HepG2 (cell line): ENCODE measurements around the gene TIFAB. TPM values are rescaled to one million over a fixed set of nuclear protein-coding genes. Genes with fewer than 3 reads are reported as not detected.

Experiments
- ATAC-seq: fragments of 200-7000 bp; cut with Tn5 transposase; 3 replicates; pipeline ENCODE4 v1.9.1; 2020; ENCODE audit warnings: mild to moderate bottlenecking, moderate library complexity
- BruUV-seq: library from RNA; stranded (reverse); fragments of 400-500 nt; replicated peaks from 2 replicates; lab custom pipeline; 2021; lab: Mats Ljungman, UMichigan
- CTCF ChIA-PET: fragments of 300-600 bp; formaldehyde crosslinking; extraction: SDS; loops from one replicate; lab custom pipeline; 2021; ENCODE audit warnings: low total read pairs, inconsistent platforms, low intra/inter-chr PET ratio; lab: Yijun Ruan, JAX
- POLR2A ChIA-PET: fragments of 350-600 bp; sonication (Branson Sonifier 250); formaldehyde crosslinking; loops from one replicate; lab custom pipeline; 2020; ENCODE audit warnings: antibody characterized with exemption, inconsistent platforms; lab: Yijun Ruan, JAX
- DNase-seq: peaks from one replicate; pipeline ENCODE4 v3.0.0-alpha.2; 2015; ENCODE audit warnings: low spot score
- FAIRE-seq: peaks from 3 replicates; lab custom pipeline; 2011; peaks lifted over from hg19 to GRCh38; lab: Jason Lieb, UNC
- H2AFZ ChIP-seq: one replicate; pipeline ENCODE4 v1.6.1; 2011; ENCODE audit warnings: low read length, inconsistent platforms
- H3K27ac ChIP-seq: fragments of 300-600 bp; 3 replicates; pipeline ENCODE4 v1.8.0; 2011; ENCODE audit warnings: mixed run types, mild to moderate bottlenecking, mixed read lengths, low read length, inconsistent platforms; ENCODE audit not compliant: insufficient read depth; ENCODE audit errors: extremely low read length
- H3K27me3 ChIP-seq, 2 experiments: fragments of 200-600 bp in 1 of 2; 2 replicates in 1 of 2; 3 replicates in 1 of 2; pipeline versions ENCODE4 v1.6.0 to v1.8.0; 2011; ENCODE audit warnings: low read length in 2 of 2, mild to moderate bottlenecking in 2 of 2, moderate library complexity in 2 of 2, inconsistent platforms in 1 of 2; ENCODE audit not compliant: insufficient read depth in 2 of 2, control insufficient read depth in 1 of 2
- H3K36me3 ChIP-seq, 2 experiments: fragments of 200-600 bp in 1 of 2; replicated peaks in 1 of 2; 2 replicates in 1 of 2; 3 replicates in 1 of 2; pipeline versions ENCODE4 v1.5.1 to v1.8.0; 2011; ENCODE audit warnings: low read length in 2 of 2, inconsistent platforms in 1 of 2; ENCODE audit not compliant: insufficient read depth in 2 of 2, control insufficient read depth in 1 of 2
- H3K4me1 ChIP-seq: 2 replicates; pipeline ENCODE4 v1.5.1; 2012; ENCODE audit warnings: low read length, inconsistent platforms; ENCODE audit not compliant: insufficient read depth
- H3K4me2 ChIP-seq: 2 replicates; pipeline ENCODE4 v1.6.0; 2011; ENCODE audit warnings: low read depth, low read length, inconsistent platforms
- H3K4me3 ChIP-seq, 3 experiments: fragments of 200-600 bp in 1 of 3; sonication (generic), shearing (Covaris generic) in 1 of 3; replicated peaks in 1 of 3; 2 replicates each; pipeline ENCODE4 v1.5.1; 2011 to 2016; ENCODE audit warnings: low read length in 3 of 3, inconsistent platforms in 2 of 3, low read depth in 2 of 3, mild to moderate bottlenecking in 2 of 3, control low read depth in 1 of 3, mixed read lengths in 1 of 3; ENCODE audit not compliant: insufficient read depth in 1 of 3
- H3K79me2 ChIP-seq: one replicate; pipeline ENCODE4 v1.6.1; 2011; ENCODE audit warnings: low read length, inconsistent platforms; ENCODE audit not compliant: insufficient read depth
- H3K9ac ChIP-seq: 2 replicates; pipeline ENCODE4 v1.6.0; 2011; ENCODE audit warnings: mild to moderate bottlenecking, low read depth, low read length, inconsistent platforms; ENCODE audit not compliant: insufficient read depth
- H3K9me3 ChIP-seq: 2 replicates; pipeline ENCODE4 v1.5.1; 2012; ENCODE audit warnings: mild to moderate bottlenecking, low read length
- H4K20me1 ChIP-seq: 2 replicates; pipeline ENCODE4 v1.6.0; 2011; ENCODE audit warnings: inconsistent platforms, mild to moderate bottlenecking, low read length, moderate library complexity; ENCODE audit not compliant: insufficient read depth
- ATF1 ChIP-seq: IDR thresholded peaks from 2 replicates; pipeline ENCODE4 v1.6.1; 2016; ENCODE audit warnings: mild to moderate bottlenecking, control low read depth
- FOXK2 ChIP-seq: fragments of 450-650 bp; IDR thresholded peaks from 2 replicates; pipeline ENCODE4 v1.6.1; 2016
- NFAT5 ChIP-seq: sonication (generic); formaldehyde crosslinking; IDR thresholded peaks from 2 replicates; pipeline ENCODE4 v1.4.0; 2020; ENCODE audit warnings: missing genetic modification reagents
- NFIC ChIP-seq: IDR thresholded peaks from 2 replicates; pipeline ENCODE4 v1.6.1; 2012; ENCODE audit warnings: mild to moderate bottlenecking, low read length, inconsistent platforms
- NFYB ChIP-seq: sonication (generic); formaldehyde crosslinking; IDR thresholded peaks from 2 replicates; pipeline ENCODE4 v1.4.0; 2020; ENCODE audit warnings: missing genetic modification reagents
- SPEN ChIP-seq: sonication (generic); formaldehyde crosslinking; IDR thresholded peaks from 2 replicates; pipeline ENCODE4 v1.5.1; 2020; ENCODE audit warnings: low read depth, mild to moderate bottlenecking, missing genetic modification reagents
- ZBTB49 ChIP-seq: sonication (generic); formaldehyde crosslinking; IDR thresholded peaks from 2 replicates; pipeline ENCODE4 v1.4.0; 2020; ENCODE audit warnings: missing genetic modification reagents, borderline replicate concordance
- ZNF18 ChIP-seq: sonication (generic); formaldehyde crosslinking; IDR thresholded peaks from 2 replicates; pipeline ENCODE4 v1.8.0; 2022; ENCODE audit warnings: mild to moderate bottlenecking, missing genetic modification reagents; ENCODE audit not compliant: insufficient replicate concordance
- ZNF350 ChIP-seq: sonication (generic); formaldehyde crosslinking; IDR thresholded peaks from 2 replicates; pipeline ENCODE4 v1.4.0; 2020; ENCODE audit warnings: mild to moderate bottlenecking, low read depth, missing genetic modification reagents, borderline replicate concordance
- ZNF660 ChIP-seq: sonication (generic); formaldehyde crosslinking; IDR thresholded peaks from 2 replicates; pipeline ENCODE4 v1.5.1; 2020; ENCODE audit warnings: mild to moderate bottlenecking, low read depth, missing genetic modification reagents, borderline replicate concordance
- ZNF784 ChIP-seq: sonication (generic); formaldehyde crosslinking; IDR thresholded peaks from 2 replicates; pipeline ENCODE4 v1.5.1; 2020; ENCODE audit warnings: missing genetic modification reagents, mild to moderate bottlenecking, borderline replicate concordance
- ZSCAN21 ChIP-seq: sonication (generic); formaldehyde crosslinking; IDR thresholded peaks from 2 replicates; pipeline ENCODE4 v1.8.0; 2022; ENCODE audit warnings: mild to moderate bottlenecking, missing genetic modification reagents, moderate library complexity, borderline replicate concordance
- WGBS: methylation state at CpG from one replicate; pipeline ENCODE4 v1.1.6; 2017; ENCODE audit warnings: low lambda C conversion rate; 5-methylcytosine and 5-hydroxymethylcytosine counted together
- in situ Hi-C: cut with HindIII; loops from 2 replicates; pipeline ENCODE4 v1.10.0; 2017; ENCODE audit warnings: low pct_unique_long_range_greater_than_20kb; ENCODE audit not compliant: extremely low pct_ligation_motif_present
- intact Hi-C: fragments of 100-400 bp; cut with micrococcal nuclease; formaldehyde crosslinking; loops from one replicate; pipeline ENCODE4 v1.10.0; 2022; ENCODE audit not compliant: unreplicated experiment
- polyA plus RNA-seq, 8 experiments: library from polyadenylated mRNA; depleted of rRNA in 3 of 8; stranded (reverse) in 7 of 8; unstranded in 1 of 8; fragments of >200 nt; fragmentation: Illumina TruSeq in 4 of 8; extraction: Trizol in 4 of 8; gene quantifications; 2 replicates each; pipeline versions ENCODE4 v1.2.1 to v1.2.3, GENCODE V29; 2011 to 2016; ENCODE audit warnings: low read depth in 4 of 8, missing spikeins in 1 of 8, mixed read lengths in 1 of 8; ENCODE audit not compliant: insufficient read depth in 1 of 8
- total RNA-seq, 5 experiments: library from RNA; depleted of rRNA; stranded (reverse); fragments of >200 nt; fragmentation: Illumina TruSeq; extraction: Trizol; gene quantifications; 2 replicates each; pipeline ENCODE4 v1.2.3, GENCODE V29; 2016; ENCODE audit warnings: low read depth in 1 of 5

Gene TIFAB
- total and polyA plus RNA-seq, 2 of the 13 experiments (the other 11 are each of a cell fraction or from before 2014, with no cell fraction given), result not detected

GRCh38 chr5:135438636-135439221 is 13.4 kb downstream of the TIFAB start:
- Histone ChIP-seq H3K4me2 (no peak overlapping the region), H3K27me3 (peaks cover 3 to 40% of the 10 kb centered on the region in 2 experiments; a peak in 4 of 5 replicates), H3K9ac (no peak overlapping the region), H3K27ac (no peak overlapping the region), H3K9me3 (no peaks in the 10 kb centered on the region), H3K4me1 (peaks cover 46% of the 10 kb centered on the region), H3K79me2 (no peaks in the 10 kb centered on the region), H3K4me3 (no peak overlapping the region), H2AFZ (no peak overlapping the region), H4K20me1 (no peaks in the 10 kb centered on the region), H3K36me3 (no peaks in the 10 kb centered on the region)
- FAIRE-seq (no peak), ATAC-seq (no peak), DNase-seq (no peak)
- 72% methylated on average over 6 of the region's 10 CpGs for WGBS
- CTCF ChIA-PET, result no interaction called here
- POLR2A ChIA-PET, result no interaction called here
- intact Hi-C loops (loop anchor here (10.0 kb wide), 1 partner anchor 114 kb away; no protein-coding TSS in a partner anchor), in situ Hi-C loops (no loop called here)
- BruUV-seq, result no TSS peak
- TF ChIP-seq FOXK2 (no peak), ZNF18 (no peak), NFYB (CRISPR knock-in tag) (no peak), ZNF784 (no peak), ZSCAN21 (no peak), ZBTB49 (no peak), SPEN (no peak), ATF1 (CRISPR knock-in tag) (no peak), NFAT5 (CRISPR knock-in tag) (no peak), ZNF660 (CRISPR knock-in tag) (no peak), ZNF350 (CRISPR knock-in tag) (no peak), NFIC (no peak)
